NCI-H1694 treated with DMSO at 0.1 percent for 48 hours (cell line): ENCODE results near the gene HS6ST3.
A peak's percentile ranks its signal among the peaks of the same experiment; 100 is the strongest.
"Not testable (repeated sequence)": the region's sequence is repeated elsewhere in the genome, so short reads cannot be mapped to it uniquely, and the experiment has no call there.

Source experiments
- DNase-seq: peaks from one replicate; lab custom pipeline; 2025; lab: John Stamatoyannopoulos, UW

Gene HS6ST3

GRCh38 chr13:96728463-96728862, 638.6 kb downstream of the HS6ST3 start:
- DNase-seq, result no peak

- no peak for DNase-seq
Observed at GRCh38 chr13:96730676-96731075, 640.8 kb downstream of the HS6ST3 start.

DNA sequence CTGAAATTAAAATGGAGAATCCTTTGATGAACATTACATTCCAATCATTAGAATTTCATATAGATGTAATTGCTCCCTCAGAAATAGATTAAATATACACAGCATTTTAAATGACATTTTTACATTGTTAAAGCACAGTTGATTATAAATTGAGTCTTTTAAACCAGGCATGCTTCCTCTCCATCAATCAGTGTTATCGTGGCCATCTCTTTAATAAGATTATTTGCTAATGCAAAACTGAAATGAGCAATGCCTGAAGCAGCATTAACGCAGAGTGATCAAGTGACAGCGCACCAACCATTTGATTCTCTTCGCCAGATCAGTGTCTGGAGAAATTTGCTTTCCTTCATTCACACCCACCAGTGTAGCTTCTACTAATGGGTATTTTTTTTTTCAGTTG, 644.6 kb downstream of the HS6ST3 start:
- DNase-seq, result no peak

DNA sequence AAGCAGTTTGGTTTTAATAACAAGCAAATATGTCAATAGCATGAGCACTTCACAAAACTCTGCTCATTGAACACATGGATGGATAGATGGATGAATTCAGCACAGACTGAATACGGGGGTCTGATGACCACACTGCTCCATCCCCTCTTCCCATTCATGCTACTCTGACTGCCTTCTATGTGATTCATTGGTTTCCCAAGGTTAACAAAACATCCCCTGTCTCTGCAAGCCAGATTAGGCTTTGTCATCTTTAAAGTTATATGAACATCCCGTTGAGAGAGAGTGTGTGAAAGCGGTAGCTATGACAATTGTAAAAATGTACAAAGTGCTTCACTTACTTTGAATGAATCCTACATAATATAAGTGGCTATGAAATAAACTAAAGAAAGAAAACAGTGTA, 651.9 kb downstream of the HS6ST3 start:
- no peak for DNase-seq

DNA sequence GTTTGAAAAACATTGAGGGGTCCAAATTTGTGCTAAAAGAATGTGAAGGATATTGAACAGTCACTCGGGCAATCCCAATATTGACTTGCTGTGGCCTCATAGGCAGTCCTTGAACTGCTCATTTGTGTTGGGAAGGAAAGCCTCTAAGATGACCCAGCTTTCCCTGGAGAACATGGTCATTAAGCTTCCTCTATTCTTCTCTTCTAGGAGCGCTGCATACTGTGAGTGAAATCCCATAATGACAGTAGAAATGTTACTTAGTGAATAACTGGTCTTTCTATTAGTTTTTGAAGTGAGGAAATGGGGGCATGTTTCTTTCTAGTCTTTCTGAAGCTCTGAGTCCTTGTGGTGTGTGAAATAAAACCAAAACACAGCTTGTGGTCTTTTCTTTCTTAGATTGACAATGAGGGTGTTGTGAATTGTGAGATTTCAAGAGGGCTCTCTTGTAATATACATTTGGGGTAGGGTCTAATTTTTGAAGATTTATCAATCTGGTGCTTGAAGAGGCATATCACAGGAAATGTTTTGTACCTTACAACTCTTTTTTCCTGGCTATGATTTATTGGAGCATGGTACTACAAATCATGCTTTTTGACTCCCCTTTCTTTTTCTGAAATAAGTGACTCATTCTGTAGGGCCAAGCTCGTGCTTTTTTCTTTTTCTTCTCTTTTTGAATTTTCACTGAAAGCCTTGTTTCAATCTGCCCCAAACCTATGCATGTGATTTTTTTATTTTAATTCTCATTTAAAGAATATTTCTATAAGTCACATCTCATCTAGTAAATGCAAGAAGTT, 653.6 kb downstream of the HS6ST3 start:
- no peak for DNase-seq

DNA sequence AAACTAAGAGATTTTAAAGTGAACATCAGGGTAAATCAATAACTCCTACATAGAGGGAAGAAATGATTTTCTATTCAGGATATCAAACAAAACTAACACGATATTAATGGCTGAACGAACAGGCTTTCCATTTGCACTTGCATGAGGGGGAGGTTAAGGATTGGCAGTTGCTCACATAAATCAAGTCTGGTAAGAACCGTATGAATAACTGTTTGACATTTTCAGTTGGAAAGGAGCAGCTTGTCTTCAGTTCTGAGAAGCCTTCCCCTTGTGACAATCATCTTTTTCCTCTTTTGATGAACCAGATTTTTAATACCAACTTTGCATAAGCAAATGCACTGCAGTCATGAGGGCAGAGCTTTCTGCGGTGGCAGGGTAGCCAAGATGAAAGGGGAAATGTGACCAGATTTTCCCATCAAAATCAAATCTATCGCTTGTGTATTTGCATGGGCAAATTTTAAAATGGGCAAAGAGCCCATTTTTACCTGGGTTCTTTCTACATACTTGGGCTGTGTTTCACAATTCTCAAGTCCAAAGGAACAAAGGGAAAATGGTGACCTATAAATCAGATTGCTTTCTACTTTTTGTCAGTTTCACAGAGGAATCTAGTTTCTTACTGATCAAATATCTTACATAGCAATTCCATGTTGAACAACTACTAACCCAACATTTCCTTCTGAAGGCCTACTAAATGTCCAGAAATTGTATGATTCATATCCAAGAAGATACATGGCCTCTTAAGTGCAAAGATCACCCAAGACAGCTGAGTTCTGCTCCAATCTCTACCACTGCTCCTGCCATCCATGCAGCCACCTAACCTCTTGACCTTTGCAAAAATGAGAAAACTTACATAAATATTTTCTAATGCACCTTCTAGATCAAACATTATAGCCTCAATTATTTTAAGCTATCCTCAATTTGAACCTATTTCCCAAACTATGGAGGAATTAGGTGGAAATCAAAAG, 654.7 kb downstream of the HS6ST3 start:
- DNase-seq, result no peak

GRCh38 chr13:96746886-96747285, 657.0 kb downstream of the HS6ST3 start:
- peak; percentile 95 for DNase-seq

GRCh38 chr13:96749825-96750224, 659.9 kb downstream of the HS6ST3 start:
- DNase-seq, result no peak

- no peak for DNase-seq
Observed at GRCh38 chr13:96751089-96751488, 661.2 kb downstream of the HS6ST3 start.

DNA sequence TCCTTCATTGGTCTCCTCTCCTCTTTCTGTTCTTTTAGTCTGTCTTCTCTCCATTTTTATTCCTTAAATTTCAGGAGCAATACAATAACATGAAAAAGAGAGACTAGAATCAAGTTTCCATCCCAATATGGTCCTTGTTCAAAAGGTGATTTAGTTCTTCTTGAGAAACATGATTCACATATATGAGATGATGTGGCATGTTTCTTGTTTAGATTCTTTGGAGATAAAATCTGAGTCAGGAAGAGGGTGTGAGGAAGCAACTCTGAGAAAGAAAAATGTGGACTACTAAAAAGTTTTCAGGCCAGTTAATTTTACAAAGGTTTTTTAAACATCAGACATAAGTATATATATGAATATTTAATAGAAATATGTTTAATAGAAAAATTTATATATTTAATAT, 673.0 kb downstream of the HS6ST3 start:
- no peak for DNase-seq

GRCh38 chr13:96766306-96766705, 676.4 kb downstream of the HS6ST3 start:
- no peak for DNase-seq

- DNase-seq, result no peak
Observed at GRCh38 chr13:96768524-96768923, 678.6 kb downstream of the HS6ST3 start.

DNA sequence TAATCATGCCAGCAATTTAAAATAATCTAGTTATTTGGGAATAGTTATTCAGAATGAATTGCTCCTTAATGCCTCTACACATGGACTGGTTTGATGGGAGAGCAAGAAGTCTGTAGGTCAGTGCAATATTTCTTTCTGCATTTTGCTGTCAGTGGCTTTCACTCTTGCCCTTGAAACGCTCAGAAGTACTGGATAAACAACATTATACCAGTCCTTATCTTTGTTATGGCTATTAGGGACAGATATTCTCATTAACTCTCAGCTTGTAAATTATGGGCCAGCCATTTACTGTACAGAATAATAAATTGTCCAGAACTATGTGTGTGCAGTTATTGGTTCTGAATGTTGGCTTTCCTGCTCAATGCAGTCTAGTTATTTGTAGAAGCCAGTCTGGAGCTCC, 680.0 kb downstream of the HS6ST3 start:
- DNase-seq, result no peak

DNA sequence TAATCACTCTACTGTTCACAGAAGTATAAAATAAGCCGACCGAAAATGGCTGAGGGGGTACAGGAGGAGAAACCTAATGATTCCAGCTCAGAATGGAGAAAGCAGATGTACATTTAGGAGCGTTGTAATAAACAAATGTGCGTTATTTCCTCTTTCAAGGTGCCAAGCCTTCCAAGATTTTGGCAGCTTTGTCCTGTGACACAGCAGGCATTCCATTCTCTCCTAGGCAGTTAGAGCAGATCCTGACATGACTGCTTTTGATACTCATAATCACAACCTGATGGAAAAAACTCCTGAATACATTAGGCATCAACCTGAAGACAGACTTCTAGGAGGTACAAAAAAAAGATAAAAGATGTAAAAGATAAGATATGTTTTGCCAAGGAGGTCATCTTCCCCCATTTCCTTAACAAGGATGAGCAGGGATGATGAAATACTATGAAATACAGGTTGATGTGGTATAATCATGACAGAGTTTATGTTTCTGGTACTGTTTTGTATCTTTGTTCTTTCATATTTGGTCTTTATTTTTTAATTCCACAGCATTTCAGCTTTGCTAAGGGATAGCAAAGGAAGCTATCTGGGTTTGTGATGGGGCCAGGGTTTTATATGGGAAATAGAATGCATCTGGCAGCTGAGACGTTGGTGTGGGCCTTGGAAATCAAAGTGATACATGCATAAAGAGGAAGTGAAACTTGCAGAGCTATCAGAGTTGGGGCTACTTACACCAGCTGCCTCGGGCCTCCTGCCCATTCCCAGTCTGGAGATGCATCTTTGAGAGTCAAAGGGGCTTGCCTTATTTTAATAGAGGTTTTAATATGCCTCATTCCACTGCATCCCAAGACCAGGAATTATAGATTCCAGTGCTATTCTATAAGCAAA, 681.8 kb downstream of the HS6ST3 start:
- DNase-seq, result no peak

GRCh38 chr13:96772426-96772825, 682.5 kb downstream of the HS6ST3 start:
- DNase-seq, result no peak

DNA sequence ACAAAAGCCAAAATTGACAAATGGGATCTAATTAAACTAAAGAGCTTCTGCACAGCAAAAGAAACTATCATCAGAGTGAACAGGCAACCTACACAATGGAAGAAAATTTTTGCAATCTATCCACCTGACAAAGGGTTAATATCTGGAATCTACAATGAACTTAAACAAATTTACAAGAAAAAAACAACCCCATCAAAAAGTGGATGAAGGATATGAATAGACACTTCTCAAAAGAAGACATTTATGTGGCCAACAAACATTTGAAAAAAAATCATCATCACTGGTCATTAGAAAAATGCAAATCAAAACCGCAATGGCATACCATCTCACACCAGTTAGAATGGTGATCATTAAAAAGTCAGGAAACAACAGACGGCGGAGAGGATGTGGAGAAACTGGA, 688.4 kb downstream of the HS6ST3 start:
- DNase-seq, result not testable (repeated sequence)

DNA sequence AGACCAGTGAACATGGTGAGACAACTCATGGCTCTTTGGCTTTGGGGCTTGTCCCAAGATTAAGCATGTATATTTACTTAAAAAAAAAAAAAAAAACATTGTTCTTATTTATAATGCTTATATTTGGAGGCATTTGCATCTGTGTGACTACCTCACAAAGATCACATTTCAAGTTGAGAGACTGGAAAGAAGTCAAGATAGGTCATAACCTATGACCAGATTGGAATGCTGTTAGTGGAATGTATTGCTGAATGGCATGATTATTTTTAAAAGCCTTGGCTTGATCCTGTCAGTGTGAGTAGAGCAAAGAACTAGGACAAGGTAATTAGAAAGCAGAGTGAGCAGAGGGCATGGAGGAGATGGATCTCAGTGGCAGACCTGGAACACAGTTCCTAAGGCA, 689.8 kb downstream of the HS6ST3 start:
- no peak for DNase-seq

DNA sequence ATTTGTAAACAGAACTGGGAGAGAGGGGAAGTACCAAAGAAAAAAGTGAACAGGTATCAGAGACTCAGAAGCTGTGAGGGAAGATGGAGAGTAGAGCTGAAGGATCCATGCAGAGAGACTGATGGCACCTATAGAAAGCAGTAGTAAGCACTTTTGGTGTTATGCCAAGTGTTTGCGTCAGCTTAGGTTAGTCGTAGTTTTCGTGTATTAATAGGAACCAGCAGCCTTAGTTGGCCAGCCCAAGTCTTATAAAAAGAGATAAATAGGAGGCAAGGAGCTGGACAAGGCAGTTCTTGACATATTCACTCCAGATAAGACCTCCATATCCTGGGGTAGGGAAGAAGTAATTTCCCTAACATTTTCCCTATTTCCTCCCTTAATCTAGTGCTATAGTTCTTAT, 690.2 kb downstream of the HS6ST3 start:
- no peak for DNase-seq

- DNase-seq, result no peak
Observed at GRCh38 chr13:96781141-96781540, 691.2 kb downstream of the HS6ST3 start.

DNA sequence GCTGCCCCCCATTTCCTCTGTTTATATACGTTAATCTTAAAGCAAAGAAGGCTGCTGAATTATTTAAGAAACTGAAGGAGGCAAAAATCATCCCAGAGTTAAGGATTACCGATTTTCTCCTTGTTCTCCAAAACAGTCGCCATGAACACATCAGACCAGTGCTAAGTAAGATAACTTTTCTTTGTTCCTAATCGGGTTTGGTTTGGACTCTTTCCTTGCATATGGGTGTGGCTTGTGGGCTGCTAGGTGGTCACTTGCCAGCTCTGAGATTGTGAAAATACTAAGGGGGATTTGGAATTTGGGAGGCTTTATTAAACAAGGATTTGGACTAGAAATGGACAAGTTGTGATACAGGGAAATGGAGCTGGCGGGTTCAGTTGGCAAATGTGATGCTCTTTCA, 692.3 kb downstream of the HS6ST3 start:
- DNase-seq, result no peak

GRCh38 chr13:96783057-96783456, 693.1 kb downstream of the HS6ST3 start:
- no peak for DNase-seq

- DNase-seq, result no peak
Observed at GRCh38 chr13:96783511-96783910, 693.6 kb downstream of the HS6ST3 start.
